ENCODE results near the gene RNF220. TPM values are rescaled to one million over a fixed set of nuclear protein-coding genes. Genes with fewer than 3 reads are reported as not detected.

RNF220 gene
- polyA plus RNA-seq, 1 donor (not counting 4 experiments of a cell fraction or from before 2014, with no cell fraction given), result 42.7 TPM

- no peaks in the 10 kb centered on the region for H3K9me3 ChIP-seq (ENCODE audit: control insufficient read depth, low read depth, low read length)
- no peaks in the 10 kb centered on the region for H3K9me1 ChIP-seq (ENCODE audit: control insufficient read depth, extremely low read depth, insufficient read depth, low read length)
- no peaks in the 10 kb centered on the region for H3K4me1 ChIP-seq (ENCODE audit: control insufficient read depth, extremely low read depth, insufficient read depth, low read length)
- no peaks in the 10 kb centered on the region for H3K36me3 ChIP-seq (ENCODE audit: control insufficient read depth in 2 of 2, extremely low read depth in 1 of 2, insufficient read depth in 2 of 2, low read length in 2 of 2)
- no peaks in the 10 kb centered on the region for H4K20me1 ChIP-seq (ENCODE audit: control insufficient read depth, extremely low read depth, insufficient read depth, low read length)
- dilution Hi-C loops (cut with MboI; ENCODE audit: extremely low pct_ligation_motif_present, low sequenced_read_pairs), result no loop called here
- H3K79me2 ChIP-seq (ENCODE audit: control insufficient read depth, insufficient read depth, low read length), result no peaks in the 10 kb centered on the region
- H2AFZ ChIP-seq (ENCODE audit: control insufficient read depth, low read length), result no peak overlapping the region
- no peak for FAIRE-seq
- H3K4me3 ChIP-seq (ENCODE audit: control insufficient read depth in 2 of 3, extremely low read depth in 1 of 3, insufficient read depth in 2 of 3, low read depth in 1 of 3, low read length in 3 of 3), result no peak overlapping the region
- no peaks in the 10 kb centered on the region for H3K27me3 ChIP-seq (ENCODE audit: control insufficient read depth, extremely low read depth, insufficient read depth, low read length)
- H3K4me2 ChIP-seq (ENCODE audit: control insufficient read depth, extremely low read depth, insufficient read depth, low read depth, low read length), result no peak overlapping the region
- H3K9ac ChIP-seq (ENCODE audit: control insufficient read depth, extremely low read depth, insufficient read depth, low read length), result no peak overlapping the region
- H3K27ac ChIP-seq (ENCODE audit: control insufficient read depth, insufficient read depth, low read length), result no peak overlapping the region
- TF ChIP-seq EZH2 (IDR thresholded peaks at IDR 0.05; ENCODE audit: low read length) (no peak), CTCF (optimal IDR thresholded peaks at IDR 0.05 in 1 of 3, IDR thresholded peaks at IDR 0.05 in 1 of 3, conservative IDR thresholded peaks at IDR 0.05 in 1 of 3; ENCODE audit: extremely low read depth in 1 of 3, insufficient read depth in 2 of 3, low read length in 3 of 3) (no peak)
- no peak for DNase-seq (ENCODE audit: low read depth, low spot score)
Measured at GRCh38 chr1:44661781-44662682, 257.0 kb downstream of the RNF220 start.

GRCh38 chr1:44662683-44663030 is 257.6 kb downstream of the RNF220 start:
- Histone ChIP-seq H3K4me2 (ENCODE audit: control insufficient read depth, extremely low read depth, insufficient read depth, low read depth, low read length) (no peak overlapping the region), H3K4me1 (ENCODE audit: control insufficient read depth, extremely low read depth, insufficient read depth, low read length) (no peaks in the 10 kb centered on the region), H3K9me3 (ENCODE audit: control insufficient read depth, low read depth, low read length) (no peaks in the 10 kb centered on the region), H3K9ac (ENCODE audit: control insufficient read depth, extremely low read depth, insufficient read depth, low read length) (no peak overlapping the region), H3K4me3 (ENCODE audit: control insufficient read depth in 2 of 3, extremely low read depth in 1 of 3, insufficient read depth in 2 of 3, low read depth in 1 of 3, low read length in 3 of 3) (no peak overlapping the region), H3K36me3 (ENCODE audit: control insufficient read depth in 2 of 2, extremely low read depth in 1 of 2, insufficient read depth in 2 of 2, low read length in 2 of 2) (no peaks in the 10 kb centered on the region), H4K20me1 (ENCODE audit: control insufficient read depth, extremely low read depth, insufficient read depth, low read length) (no peaks in the 10 kb centered on the region), H2AFZ (ENCODE audit: control insufficient read depth, low read length) (no peak overlapping the region), H3K27ac (ENCODE audit: control insufficient read depth, insufficient read depth, low read length) (no peak overlapping the region), H3K79me2 (ENCODE audit: control insufficient read depth, insufficient read depth, low read length) (no peaks in the 10 kb centered on the region), H3K27me3 (ENCODE audit: control insufficient read depth, extremely low read depth, insufficient read depth, low read length) (no peaks in the 10 kb centered on the region), H3K9me1 (ENCODE audit: control insufficient read depth, extremely low read depth, insufficient read depth, low read length) (no peaks in the 10 kb centered on the region)
- TF ChIP-seq CTCF (optimal IDR thresholded peaks at IDR 0.05 in 1 of 3, IDR thresholded peaks at IDR 0.05 in 1 of 3, conservative IDR thresholded peaks at IDR 0.05 in 1 of 3; ENCODE audit: extremely low read depth in 1 of 3, insufficient read depth in 2 of 3, low read length in 3 of 3) (no peak), EZH2 (IDR thresholded peaks at IDR 0.05; ENCODE audit: low read length) (no peak)
- no peak for FAIRE-seq
- no peak for DNase-seq (ENCODE audit: low read depth, low spot score)
- dilution Hi-C loops (cut with MboI; ENCODE audit: extremely low pct_ligation_motif_present, low sequenced_read_pairs), result no loop called here
